Measurements from ENCODE around the gene PHTF1.
"Not testable (repeated sequence)": the region's sequence is repeated elsewhere in the genome, so short reads cannot be mapped to it uniquely, and the experiment has no call there.

The PHTF1 gene

DNA sequence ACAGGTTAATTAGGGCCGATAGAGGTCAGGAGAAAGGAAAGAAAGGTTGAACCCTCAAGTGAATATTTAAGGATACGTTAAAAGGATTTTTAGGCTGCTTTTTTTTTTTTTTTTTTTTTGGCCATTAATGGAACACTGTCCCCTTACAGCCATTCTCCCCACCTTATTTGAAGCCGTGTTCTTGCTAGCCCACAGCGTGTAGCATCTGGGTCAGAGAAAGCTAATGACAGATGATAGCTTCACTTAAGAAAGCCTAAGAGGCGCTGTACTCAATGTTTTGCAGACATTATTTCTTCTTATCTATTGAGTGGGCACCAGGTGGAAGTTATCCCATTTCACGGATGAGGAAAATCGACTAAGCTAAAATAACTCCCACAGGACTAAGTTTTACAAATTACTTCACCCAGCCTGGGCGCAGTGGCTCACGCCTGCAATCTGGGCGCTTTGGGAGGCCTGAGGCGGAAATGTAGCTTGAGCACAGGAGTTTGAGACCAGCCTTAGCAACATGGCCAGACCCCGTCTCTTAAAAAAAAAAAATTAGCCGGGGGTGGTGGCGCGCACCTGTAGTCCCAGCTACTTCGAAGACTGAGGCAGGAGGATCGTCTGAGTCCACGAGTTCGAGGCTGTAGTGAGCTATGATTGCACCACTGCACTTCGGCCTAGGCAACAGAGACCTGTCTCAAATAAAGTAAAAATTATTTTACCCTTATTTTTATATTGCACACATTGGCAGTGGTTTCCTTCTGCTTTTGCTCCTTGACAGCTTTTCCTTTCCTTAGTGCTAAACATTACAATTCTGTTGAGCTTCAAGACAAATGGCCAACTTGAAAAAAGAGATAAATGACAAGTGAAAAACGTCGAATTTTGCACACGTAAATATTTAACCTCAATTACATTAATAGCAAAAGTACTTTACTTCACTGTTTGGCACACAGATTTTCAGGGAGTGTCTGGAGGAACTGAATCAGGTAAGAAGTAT, 1.1 kb upstream of the PHTF1 start:
- H3K4me3 ChIP-seq (ENCODE audit: low read length) = peak overlapping the region; percentile 92
- no peak for DNase-seq (ENCODE audit: low read depth)
- TF ChIP-seq, protein P1, sequence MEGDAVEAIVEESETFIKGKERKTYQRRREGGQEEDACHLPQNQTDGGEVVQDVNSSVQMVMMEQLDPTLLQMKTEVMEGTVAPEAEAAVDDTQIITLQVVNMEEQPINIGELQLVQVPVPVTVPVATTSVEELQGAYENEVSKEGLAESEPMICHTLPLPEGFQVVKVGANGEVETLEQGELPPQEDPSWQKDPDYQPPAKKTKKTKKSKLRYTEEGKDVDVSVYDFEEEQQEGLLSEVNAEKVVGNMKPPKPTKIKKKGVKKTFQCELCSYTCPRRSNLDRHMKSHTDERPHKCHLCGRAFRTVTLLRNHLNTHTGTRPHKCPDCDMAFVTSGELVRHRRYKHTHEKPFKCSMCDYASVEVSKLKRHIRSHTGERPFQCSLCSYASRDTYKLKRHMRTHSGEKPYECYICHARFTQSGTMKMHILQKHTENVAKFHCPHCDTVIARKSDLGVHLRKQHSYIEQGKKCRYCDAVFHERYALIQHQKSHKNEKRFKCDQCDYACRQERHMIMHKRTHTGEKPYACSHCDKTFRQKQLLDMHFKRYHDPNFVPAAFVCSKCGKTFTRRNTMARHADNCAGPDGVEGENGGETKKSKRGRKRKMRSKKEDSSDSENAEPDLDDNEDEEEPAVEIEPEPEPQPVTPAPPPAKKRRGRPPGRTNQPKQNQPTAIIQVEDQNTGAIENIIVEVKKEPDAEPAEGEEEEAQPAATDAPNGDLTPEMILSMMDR (conservative IDR thresholded peaks at IDR 0.05; ENCODE audit: low read depth, low read length) = no peak

DNA sequence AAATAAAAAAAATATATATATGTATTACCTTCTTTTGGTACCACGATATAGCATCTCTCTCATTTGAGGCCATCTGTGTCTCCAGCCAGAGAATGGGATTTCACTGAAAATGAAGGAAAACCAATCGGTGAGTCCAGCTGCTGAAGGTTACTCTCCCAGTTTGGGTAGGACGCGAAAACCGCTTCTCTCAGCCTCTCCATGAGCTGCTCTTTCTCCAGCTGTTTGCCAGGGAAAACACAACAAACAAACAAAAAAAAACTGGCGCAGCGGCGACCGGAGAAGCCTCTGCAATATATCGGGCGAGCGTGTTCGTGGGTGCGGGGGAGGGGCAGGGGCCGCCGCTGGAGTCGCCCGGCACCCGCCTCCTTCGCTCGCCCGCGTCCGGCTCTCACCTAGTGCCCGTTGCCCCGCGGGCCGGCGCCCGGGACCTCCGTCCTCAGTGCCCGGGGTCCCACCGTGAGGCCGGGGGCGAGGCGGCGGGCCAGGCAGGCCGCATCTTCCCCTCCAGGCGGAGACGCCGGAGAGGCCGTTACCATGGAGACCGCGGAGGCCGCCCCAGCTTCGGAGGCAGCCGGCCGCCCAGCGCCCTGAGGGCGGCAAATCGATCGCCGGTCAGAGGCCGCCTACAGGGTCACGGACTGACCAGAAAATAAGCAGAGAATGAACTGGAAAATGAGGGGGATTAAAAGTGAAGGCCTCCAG, 504 bp downstream of the PHTF1 start:
- no peak for DNase-seq (ENCODE audit: low read depth)
- peak overlapping the region; percentile 92 for H3K4me3 ChIP-seq (ENCODE audit: low read length)
- TF ChIP-seq, protein P1 (conservative IDR thresholded peaks at IDR 0.05; ENCODE audit: low read depth, low read length) = no peak

DNA sequence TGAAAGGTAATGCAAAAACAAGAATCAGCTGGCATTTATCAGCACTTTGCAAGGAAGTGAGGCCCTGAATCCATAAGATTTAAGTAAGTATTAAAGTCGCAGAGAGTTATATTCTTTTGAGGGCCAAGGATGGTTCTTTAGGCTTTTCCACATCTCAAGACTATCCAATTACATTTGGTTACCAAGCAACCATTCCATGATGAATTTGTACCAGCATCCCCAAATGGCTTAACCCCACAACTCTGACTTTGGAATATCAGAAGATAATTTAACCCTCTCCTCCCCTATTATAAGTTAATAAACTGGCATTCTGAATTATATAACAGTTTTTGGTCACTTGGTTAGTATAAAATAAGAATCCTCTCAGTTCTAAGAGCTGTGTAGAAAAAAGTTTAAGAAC, 2.8 kb downstream of the PHTF1 start:
- no peak for DNase-seq (ENCODE audit: low read depth)
- no peak overlapping the region for H3K4me3 ChIP-seq (ENCODE audit: low read length)

DNA sequence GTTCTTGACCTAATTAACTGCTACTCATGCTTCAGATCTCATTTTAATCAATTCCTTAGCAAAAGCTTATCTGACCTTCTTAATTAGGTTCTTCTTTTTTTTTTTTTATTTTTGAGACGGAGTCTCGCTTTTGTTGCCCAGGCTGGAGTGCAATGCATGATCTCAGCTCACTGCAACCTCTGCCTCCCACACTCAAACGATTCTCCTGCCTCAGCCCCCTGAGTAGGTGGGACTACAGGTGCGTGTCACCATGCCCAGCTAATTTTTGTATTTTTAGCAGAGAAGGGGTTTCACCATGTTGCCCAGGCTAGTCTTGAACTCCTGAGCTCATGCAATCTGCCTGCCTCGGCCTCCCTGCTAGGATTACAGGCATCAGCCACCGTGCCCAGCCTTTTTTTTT, 6.0 kb downstream of the PHTF1 start:
- not testable (repeated sequence) for DNase-seq (ENCODE audit: low read depth); H3K4me3 ChIP-seq (ENCODE audit: low read length)

More for the DNA sequence above, 2.8 kb downstream of the PHTF1 start:
- TF ChIP-seq, protein P1 (conservative IDR thresholded peaks at IDR 0.05; ENCODE audit: low read depth, low read length) = no peak

DNA sequence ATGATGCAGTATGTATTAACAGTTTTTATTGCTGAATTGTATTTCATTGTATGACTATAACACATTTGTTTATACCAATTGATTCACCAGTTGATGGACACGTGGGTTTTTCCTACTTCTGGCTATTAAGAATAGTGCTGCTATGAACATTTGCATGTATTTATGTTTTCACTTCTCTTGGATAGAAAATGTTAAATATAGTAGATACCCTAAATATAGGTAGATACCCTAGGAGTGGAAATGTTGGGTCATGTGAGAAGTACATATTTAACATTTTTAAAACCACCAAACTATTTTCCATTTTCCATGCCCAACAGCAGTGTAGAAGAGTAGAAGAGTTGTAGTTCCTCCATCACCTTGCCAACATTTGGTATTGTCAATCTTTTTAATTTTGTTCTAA, 7.8 kb downstream of the PHTF1 start:
- no peak for DNase-seq (ENCODE audit: low read depth)
- no peak overlapping the region for H3K4me3 ChIP-seq (ENCODE audit: low read length)
- TF ChIP-seq, protein P1 (conservative IDR thresholded peaks at IDR 0.05; ENCODE audit: low read depth, low read length) = no peak

DNA sequence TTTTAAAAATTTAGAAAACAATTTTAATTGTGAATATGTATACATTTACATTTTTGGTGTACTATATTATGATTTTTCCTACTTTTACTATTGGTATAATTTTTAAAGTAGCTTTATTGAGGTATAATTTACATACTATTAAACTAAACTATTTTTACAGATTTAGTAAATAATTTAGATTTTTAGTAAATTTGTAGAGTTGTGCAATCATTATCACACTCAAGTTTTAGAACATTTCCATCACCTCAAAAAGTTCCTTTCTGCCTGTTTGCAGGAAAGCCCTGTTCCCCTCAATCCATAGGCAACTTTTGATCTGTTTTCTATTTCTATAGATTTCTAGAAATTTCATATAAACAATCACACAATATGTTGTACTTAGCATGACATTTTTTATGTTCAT, 8.2 kb downstream of the PHTF1 start:
- no peak overlapping the region for H3K4me3 ChIP-seq (ENCODE audit: low read length)
- DNase-seq (ENCODE audit: low read depth) = no peak
- TF ChIP-seq, protein P1 (conservative IDR thresholded peaks at IDR 0.05; ENCODE audit: low read depth, low read length) = no peak

DNA sequence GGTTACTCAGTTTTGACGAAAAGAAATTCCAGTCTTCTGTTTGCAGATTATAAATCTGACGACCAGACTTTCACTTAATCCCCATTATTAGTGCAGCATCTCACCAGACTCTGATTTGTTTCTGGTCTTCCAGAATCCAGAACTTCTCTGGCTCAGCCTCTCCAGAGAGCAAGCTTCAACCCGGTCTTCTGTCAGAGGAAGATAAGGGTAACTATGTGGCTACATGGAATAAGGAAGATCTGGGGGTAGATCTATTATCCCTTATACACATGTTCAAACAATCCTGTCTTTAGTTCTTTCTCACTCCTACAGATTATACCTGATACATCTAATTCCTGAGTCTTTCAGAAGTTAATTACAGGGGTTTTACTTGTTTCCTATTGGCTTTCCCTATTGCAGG, 9.9 kb downstream of the PHTF1 start:
- no peak overlapping the region for H3K4me3 ChIP-seq (ENCODE audit: low read length)
- DNase-seq (ENCODE audit: low read depth) = no peak
- TF ChIP-seq, protein P1 (conservative IDR thresholded peaks at IDR 0.05; ENCODE audit: low read depth, low read length) = no peak

Measured in retinal pigment epithelial cell (primary cell).